ENCODE results near the gene TMCC1.

The TMCC1 gene

DNA sequence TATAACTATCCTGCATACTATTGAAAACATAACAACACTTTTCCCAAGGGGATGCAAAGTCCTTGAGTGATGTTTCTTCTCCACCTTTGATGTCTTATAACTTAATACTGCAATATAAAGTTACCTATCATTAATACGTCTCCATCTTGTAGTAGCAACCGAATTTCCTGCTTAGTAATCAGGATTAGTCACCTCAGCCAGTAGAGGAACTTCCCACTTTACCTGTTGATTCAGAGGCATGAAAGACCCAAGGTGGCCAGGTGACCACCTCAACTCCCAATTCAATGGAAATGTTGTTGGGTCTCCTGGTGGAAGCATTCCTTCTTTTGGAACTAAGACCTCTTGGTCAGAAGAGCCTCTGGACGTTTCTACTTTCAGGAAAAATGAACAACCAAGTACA lies 3.5 kb upstream of the TMCC1 start:
- POLR2A ChIA-PET, result no interaction called here
- no peak for DNase-seq (ENCODE audit: extremely low spot score)
- CTCF ChIA-PET, result no interaction called here
- TF ChIP-seq, protein P1, sequence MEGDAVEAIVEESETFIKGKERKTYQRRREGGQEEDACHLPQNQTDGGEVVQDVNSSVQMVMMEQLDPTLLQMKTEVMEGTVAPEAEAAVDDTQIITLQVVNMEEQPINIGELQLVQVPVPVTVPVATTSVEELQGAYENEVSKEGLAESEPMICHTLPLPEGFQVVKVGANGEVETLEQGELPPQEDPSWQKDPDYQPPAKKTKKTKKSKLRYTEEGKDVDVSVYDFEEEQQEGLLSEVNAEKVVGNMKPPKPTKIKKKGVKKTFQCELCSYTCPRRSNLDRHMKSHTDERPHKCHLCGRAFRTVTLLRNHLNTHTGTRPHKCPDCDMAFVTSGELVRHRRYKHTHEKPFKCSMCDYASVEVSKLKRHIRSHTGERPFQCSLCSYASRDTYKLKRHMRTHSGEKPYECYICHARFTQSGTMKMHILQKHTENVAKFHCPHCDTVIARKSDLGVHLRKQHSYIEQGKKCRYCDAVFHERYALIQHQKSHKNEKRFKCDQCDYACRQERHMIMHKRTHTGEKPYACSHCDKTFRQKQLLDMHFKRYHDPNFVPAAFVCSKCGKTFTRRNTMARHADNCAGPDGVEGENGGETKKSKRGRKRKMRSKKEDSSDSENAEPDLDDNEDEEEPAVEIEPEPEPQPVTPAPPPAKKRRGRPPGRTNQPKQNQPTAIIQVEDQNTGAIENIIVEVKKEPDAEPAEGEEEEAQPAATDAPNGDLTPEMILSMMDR (IDR thresholded peaks at IDR 0.05; ENCODE audit: control extremely low read depth, extremely low read depth, low read depth, missing control alignments), result no peak

DNA sequence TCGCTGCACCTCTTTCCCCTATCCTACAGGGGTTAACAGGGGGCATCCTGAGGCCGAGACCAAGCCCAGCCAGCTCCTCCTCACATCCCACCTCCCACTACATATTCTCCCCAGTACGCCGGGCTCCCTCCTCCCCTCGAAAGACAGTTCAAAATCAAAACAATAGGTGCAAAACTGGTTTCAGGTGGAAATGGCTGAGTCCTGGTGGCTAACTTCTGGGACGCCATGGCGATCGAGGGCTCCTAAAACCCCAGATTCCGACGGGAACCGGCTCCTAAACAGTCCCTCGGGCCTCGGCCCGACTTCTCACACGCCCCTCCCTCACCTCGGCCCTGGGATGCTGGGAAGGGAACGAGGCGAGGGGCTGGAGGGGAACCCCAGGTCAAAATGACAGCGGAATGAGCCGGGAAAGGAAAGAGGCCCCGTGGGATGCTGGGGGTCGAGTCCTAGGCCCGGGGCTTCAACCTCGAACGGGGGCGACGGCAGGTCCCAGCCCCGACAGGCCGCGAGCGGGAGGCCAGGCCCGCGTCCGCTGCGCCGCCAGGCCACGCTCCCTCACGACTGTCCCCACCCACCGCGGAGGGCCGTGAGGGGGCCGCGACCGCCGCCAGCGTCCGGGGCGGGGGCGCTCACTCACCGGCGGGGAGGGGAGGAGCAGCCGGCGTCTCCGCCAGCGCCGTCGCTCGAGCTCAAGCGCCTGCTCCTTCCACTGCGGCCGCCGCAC lies 492 bp downstream of the TMCC1 start:
- peak; percentile 86 for DNase-seq (ENCODE audit: extremely low spot score)
- POLR2A ChIA-PET, result no interaction called here
- CTCF ChIA-PET, result interaction anchor here (1.0 to 5.7 kb wide), 9 partner anchors 8 to 232 kb away, joined by 3 to 27 read pairs (median 3); no protein-coding TSS in a partner anchor
- TF ChIP-seq, protein P1 (IDR thresholded peaks at IDR 0.05; ENCODE audit: control extremely low read depth, extremely low read depth, low read depth, missing control alignments), result no peak

DNA sequence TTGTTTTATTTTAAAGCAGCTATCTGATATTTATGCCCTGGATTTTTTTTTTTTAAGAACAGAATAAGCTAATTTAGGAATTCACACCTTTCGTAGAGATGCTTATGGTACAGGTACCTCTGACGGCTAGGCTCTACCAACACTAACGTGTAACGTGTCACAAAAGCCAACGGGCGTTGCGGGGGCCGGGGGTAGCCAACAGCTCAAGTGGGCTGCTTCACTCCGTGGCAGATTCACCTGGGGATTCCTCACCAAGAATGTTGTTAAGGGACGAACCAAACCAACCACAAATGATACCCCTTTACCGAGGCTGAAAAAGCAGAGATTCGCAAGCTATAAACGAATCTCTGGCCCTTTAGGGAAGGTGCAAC lies 1.0 kb downstream of the TMCC1 start:
- TF ChIP-seq, protein P1 (IDR thresholded peaks at IDR 0.05; ENCODE audit: control extremely low read depth, extremely low read depth, low read depth, missing control alignments), result no peak

DNA sequence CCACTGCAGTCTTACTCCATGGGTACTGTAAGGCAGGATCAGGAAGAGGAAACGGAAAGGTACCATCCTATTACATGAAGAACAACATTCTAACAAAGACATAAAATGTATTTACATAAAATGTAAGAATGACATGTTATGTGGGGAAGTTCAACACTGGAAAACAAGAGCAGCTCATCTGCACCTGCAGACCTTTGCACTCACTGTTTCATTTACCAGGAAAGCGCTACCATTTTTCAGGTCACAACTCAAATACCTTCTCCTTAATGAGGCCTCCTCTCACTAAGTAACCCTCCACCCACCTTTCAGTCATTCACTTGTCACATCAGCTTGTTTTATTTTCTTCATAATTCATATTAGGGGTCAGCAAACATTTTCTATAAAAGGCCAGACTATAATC lies 2.6 kb downstream of the TMCC1 start:
- TF ChIP-seq, protein P1 (IDR thresholded peaks at IDR 0.05; ENCODE audit: control extremely low read depth, extremely low read depth, low read depth, missing control alignments), result no peak
- POLR2A ChIA-PET, result no interaction called here
- CTCF ChIA-PET, result interaction anchor here (5.7 kb wide), 1 partner anchor 11 kb away, joined by 27 read pairs; no protein-coding TSS in a partner anchor
- DNase-seq (ENCODE audit: extremely low spot score), result no peak

More for the DNA sequence above, 1.0 kb downstream of the TMCC1 start:
- ChIA-PET CTCF (interaction anchor here (1.0 to 5.7 kb wide), 4 partner anchors 13 to 53 kb away, joined by 3 to 27 read pairs (median 4); no protein-coding TSS in a partner anchor), POLR2A (no interaction called here)
- no peak for DNase-seq (ENCODE audit: extremely low spot score)

DNA sequence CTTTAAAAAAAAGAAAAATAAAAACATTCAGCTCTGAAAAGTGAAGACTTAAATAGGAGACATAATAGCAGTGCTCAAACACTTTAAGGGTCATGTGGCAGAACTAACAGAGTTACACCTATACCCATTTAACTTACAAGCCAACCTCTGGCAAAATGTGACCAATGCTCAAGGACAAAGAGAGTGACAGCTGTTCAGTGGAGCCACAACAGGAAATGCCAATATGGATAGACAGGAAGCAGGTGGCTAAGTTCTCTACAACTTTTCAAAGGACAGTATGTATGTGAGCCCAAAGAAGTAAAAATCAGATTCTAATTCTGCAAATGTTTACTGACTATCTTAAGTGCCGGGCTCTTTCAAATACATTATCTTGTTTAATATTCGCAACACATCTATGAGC lies 3.4 kb downstream of the TMCC1 start:
- TF ChIP-seq, protein P1 (IDR thresholded peaks at IDR 0.05; ENCODE audit: control extremely low read depth, extremely low read depth, low read depth, missing control alignments), result no peak
- ChIA-PET CTCF (interaction anchor here (1.2 to 5.7 kb wide), 2 partner anchors 11 to 240 kb away, joined by 3 to 27 read pairs; no protein-coding TSS in a partner anchor), POLR2A (no interaction called here)
- DNase-seq (ENCODE audit: extremely low spot score), result no peak

DNA sequence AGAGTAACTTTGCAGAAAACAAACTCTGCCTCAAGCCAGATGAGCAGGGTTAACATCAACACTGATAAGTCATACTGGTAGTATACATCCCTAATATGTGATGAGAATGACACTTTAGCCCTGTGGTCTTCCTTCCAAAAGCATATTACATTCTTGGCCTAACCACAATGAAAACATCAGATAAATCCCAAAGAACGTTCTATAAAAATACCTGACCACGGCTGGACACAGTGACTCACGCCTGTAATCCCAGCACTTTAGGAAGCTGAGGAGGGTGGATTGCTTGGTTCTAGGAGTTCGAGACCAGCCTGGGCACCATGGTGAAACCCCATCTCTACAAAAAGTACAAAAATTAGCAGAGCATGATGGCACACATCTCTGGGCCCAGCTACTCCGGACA lies 4.7 kb downstream of the TMCC1 start:
- ChIA-PET POLR2A (no interaction called here), CTCF (interaction anchor here (5.7 kb wide), 1 partner anchor 9 kb away, joined by 27 read pairs; no protein-coding TSS in a partner anchor)
- no peak for DNase-seq (ENCODE audit: extremely low spot score)
- TF ChIP-seq, protein P1 (IDR thresholded peaks at IDR 0.05; ENCODE audit: control extremely low read depth, extremely low read depth, low read depth, missing control alignments), result no peak
